Keratinocyte (primary cell): ENCODE measurements around the gene ADAMTSL5.

ENCODE experiments used
- CTCF ChIP-seq, 3 experiments: IDR thresholded peaks in 1 of 3; conservative IDR thresholded peaks in 1 of 3; optimal IDR thresholded peaks in 1 of 3; 2 replicates in 2 of 3; 3 replicates in 1 of 3; pipeline versions ENCODE3 to v1.5.1; 2011; ENCODE audit warnings: low read length in 3 of 3, mild to moderate bottlenecking in 3 of 3, moderate library complexity in 2 of 3, control low read depth in 1 of 3, inconsistent platforms in 1 of 3; ENCODE audit not compliant: insufficient read depth in 2 of 3; ENCODE audit errors: extremely low read depth in 1 of 3
- EZH2 ChIP-seq: IDR thresholded peaks from one replicate; pipeline ENCODE4 v1.6.1; 2012; ENCODE audit warnings: inconsistent platforms, mild to moderate bottlenecking, low read length, moderate library complexity

- TF ChIP-seq CTCF (optimal IDR thresholded peaks at IDR 0.05 in 1 of 3, IDR thresholded peaks at IDR 0.05 in 1 of 3, conservative IDR thresholded peaks at IDR 0.05 in 1 of 3; ENCODE audit: extremely low read depth in 1 of 3, insufficient read depth in 2 of 3, low read length in 3 of 3) (no peak), EZH2 (no peak)
Observed at GRCh38 chr19:1555487-1556389, 42.9 kb upstream of the ADAMTSL5 start.
